Lung (tissue), 12 donors: ENCODE results near the gene VWF. TPM values are rescaled to one million over a fixed set of nuclear protein-coding genes. Genes with fewer than 3 reads are reported as not detected.

Experiments used
- ATAC-seq: fragments of 200-7000 bp; cut with Tn5 transposase; one replicate; pipeline ENCODE4 v1.9.1; 2020; ENCODE audit warnings: moderate number of reproducible peaks; ENCODE audit not compliant: insufficient read depth, low FRiP score
- DNase-seq, 3 donors: peaks; one replicate each; pipeline ENCODE4 v3.0.0-alpha.2; 2013 to 2017
- H3K27ac ChIP-seq, 2 donors: one replicate each; pipeline ENCODE4 v1.5.1; 2013; ENCODE audit warnings: mild to moderate bottlenecking in 2 of 2, moderate library complexity in 2 of 2, control low read depth in 1 of 2, inconsistent platforms in 1 of 2, low read depth in 1 of 2, low read length in 1 of 2
- H3K27me3 ChIP-seq, 3 donors: one replicate each; pipeline ENCODE4 v1.5.1; 2013; ENCODE audit warnings: low read length in 2 of 3; ENCODE audit not compliant: control insufficient read depth in 3 of 3, insufficient read depth in 3 of 3
- H3K36me3 ChIP-seq, 4 donors: one replicate each; pipeline ENCODE4 v1.5.1; 2013; ENCODE audit warnings: low read length in 4 of 4, mild to moderate bottlenecking in 1 of 4, moderate library complexity in 1 of 4; ENCODE audit not compliant: control insufficient read depth in 4 of 4, insufficient read depth in 4 of 4
- H3K4me1 ChIP-seq, 5 donors: one replicate each; pipeline ENCODE4 v1.5.1; 2013; ENCODE audit warnings: low read length in 5 of 5, mild to moderate bottlenecking in 2 of 5, moderate library complexity in 1 of 5; ENCODE audit not compliant: control insufficient read depth in 5 of 5, insufficient read depth in 5 of 5
- H3K4me3 ChIP-seq: one replicate; pipeline ENCODE4 v1.5.1; 2013; ENCODE audit warnings: mild to moderate bottlenecking, control low read depth, moderate library complexity
- H3K9ac ChIP-seq, 2 donors: one replicate each; pipeline ENCODE4 v1.5.1; 2013; ENCODE audit warnings: low read length in 2 of 2, control low read depth in 1 of 2; ENCODE audit not compliant: insufficient read depth in 1 of 2
- H3K9me3 ChIP-seq, 4 donors: one replicate each; pipeline ENCODE4 v1.5.1; 2013; ENCODE audit warnings: low read length in 3 of 4, mild to moderate bottlenecking in 1 of 4, moderate library complexity in 1 of 4; ENCODE audit not compliant: control insufficient read depth in 4 of 4, insufficient read depth in 3 of 4
- WGBS, 2 donors: extraction: QIAGEN DNeasy Blood & Tissue Kit; methylation state at CpG; one replicate each; pipeline ENCODE4 v1.1.7; 2013; 5-methylcytosine and 5-hydroxymethylcytosine counted together
- polyA plus RNA-seq, 2 donors: library from polyadenylated mRNA; stranded (reverse); fragments of 200-250 nt; gene quantifications; one replicate each; pipeline ENCODE4 v1.2.1, GENCODE V29; 2013
- total RNA-seq, 2 donors: library from RNA; depleted of rRNA in 1 of 2; stranded (reverse); fragments of >200 nt in 1 of 2; gene quantifications; one replicate each; pipeline ENCODE4 v1.2.1, GENCODE V29; 2014 to 2021
- TF ChIP-seq, protein P1 (sequence below): IDR thresholded peaks from 2 replicates; pipeline ENCODE4 v1.5.1; 2012; ENCODE audit warnings: mild to moderate bottlenecking; ENCODE audit errors: control extremely low read depth, extremely low read depth
- donor health status: control.
- donor health status: control.
- donor health status: Bipolar disorder and iron deficiency.
- donor health status: healthy.
- donor health status: DM: yes; HTN: yes; CAD: no.

VWF gene
- total and polyA plus RNA-seq, 4 donors = 65.6 to 285 (median 249) TPM

DNA sequence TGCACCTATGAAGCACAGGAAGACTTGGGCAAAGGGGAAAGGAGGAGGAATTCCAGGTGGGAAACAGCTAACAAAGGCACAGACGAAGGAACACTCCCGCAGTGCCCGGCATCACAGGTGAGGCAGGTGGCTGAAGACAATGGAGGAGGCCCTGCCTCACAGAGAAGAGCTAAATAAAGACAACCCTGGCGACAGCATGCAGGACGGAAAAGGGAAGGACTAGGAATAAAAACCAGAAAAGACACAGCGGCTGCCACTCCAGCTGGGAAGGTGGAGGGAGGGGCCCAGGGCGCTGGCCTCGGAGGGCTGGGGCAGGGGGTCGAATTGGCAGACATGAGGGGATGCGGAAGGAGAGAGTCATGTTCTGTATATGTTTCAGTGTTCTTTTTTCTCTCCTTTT is 136.4 kb downstream of the VWF start:
- Histone ChIP-seq H3K27me3 (peaks cover 0 to 4% (median 3%) of the 10 kb centered on the region in 3 donors), H3K36me3 (peaks cover 0 to 2% (median 0%) of the 10 kb centered on the region in 4 donors), H3K27ac (no peak overlapping the region), H3K9ac (no peak overlapping the region), H3K4me3 (no peak overlapping the region), H3K9me3 (peaks cover 0 to 2% (median 0%) of the 10 kb centered on the region in 4 donors), H3K4me1 (peaks cover 0 to 1% (median 0%) of the 10 kb centered on the region in 5 donors)
- no peak for ATAC-seq
- TF ChIP-seq, protein P1, sequence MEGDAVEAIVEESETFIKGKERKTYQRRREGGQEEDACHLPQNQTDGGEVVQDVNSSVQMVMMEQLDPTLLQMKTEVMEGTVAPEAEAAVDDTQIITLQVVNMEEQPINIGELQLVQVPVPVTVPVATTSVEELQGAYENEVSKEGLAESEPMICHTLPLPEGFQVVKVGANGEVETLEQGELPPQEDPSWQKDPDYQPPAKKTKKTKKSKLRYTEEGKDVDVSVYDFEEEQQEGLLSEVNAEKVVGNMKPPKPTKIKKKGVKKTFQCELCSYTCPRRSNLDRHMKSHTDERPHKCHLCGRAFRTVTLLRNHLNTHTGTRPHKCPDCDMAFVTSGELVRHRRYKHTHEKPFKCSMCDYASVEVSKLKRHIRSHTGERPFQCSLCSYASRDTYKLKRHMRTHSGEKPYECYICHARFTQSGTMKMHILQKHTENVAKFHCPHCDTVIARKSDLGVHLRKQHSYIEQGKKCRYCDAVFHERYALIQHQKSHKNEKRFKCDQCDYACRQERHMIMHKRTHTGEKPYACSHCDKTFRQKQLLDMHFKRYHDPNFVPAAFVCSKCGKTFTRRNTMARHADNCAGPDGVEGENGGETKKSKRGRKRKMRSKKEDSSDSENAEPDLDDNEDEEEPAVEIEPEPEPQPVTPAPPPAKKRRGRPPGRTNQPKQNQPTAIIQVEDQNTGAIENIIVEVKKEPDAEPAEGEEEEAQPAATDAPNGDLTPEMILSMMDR = no peak
- WGBS, 2 donors = 63 to 80% methylated on average over 10 of the region's 10 CpGs
- no peak for DNase-seq

DNA sequence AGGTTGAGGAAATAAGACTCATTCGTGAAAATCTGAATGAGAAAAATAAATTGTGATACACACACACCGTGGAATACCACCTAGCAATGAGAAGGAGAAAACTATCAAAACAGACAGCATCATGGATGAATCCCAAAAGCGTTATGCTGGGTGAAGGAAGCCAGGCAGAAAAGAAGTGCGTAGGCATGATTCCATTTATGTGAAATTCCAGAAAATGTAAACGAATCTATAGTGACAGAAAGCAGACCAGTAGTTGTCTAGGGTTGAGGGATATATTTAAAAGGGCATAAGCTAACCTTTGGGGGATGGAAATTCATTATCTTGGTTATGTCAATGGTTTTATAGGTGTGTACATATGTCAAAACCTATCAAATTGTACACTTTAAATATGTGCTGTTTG is 136.9 kb downstream of the VWF start:
- no peak overlapping the region for H3K4me3 ChIP-seq
- DNase-seq (no peak), ATAC-seq (no peak)
- H3K27ac ChIP-seq = no peak overlapping the region
- peaks cover 0 to 4% (median 3%) of the 10 kb centered on the region in 3 donors for H3K27me3 ChIP-seq
- H3K36me3 ChIP-seq = peaks cover 0 to 2% (median 0%) of the 10 kb centered on the region in 4 donors
- H3K4me1 ChIP-seq = peaks cover 0 to 1% (median 0%) of the 10 kb centered on the region in 5 donors
- H3K9me3 ChIP-seq = peaks cover 0 to 2% (median 0%) of the 10 kb centered on the region in 4 donors
- H3K9ac ChIP-seq = no peak overlapping the region
- TF ChIP-seq, protein P1 = no peak
- WGBS, 2 donors = 82 to 95% methylated on average over 5 of the region's 5 CpGs

DNA sequence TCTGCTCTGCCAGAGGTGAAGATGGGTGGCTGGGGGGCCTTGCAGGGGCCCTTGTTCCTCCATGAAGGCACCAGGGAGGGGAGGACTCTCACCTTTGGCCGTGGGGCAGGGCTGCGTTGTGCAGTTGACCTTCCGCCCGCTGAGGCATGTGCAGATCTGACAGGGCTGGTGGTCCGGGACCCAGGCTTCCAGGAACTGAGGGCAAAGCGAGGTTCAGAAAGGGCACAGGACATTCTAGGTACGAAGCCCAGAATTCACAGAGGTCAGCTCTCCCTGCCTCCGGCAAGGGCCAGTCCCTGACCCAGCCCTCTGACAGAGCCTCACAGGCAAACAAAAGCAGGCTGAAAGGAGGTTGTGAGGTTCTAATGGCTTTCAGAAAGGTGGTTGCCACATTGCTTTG is 139.0 kb downstream of the VWF start:
- Histone ChIP-seq H3K9me3 (no peaks in the 10 kb centered on the region), H3K27me3 (peaks cover 0 to 4% (median 3%) of the 10 kb centered on the region in 3 donors), H3K27ac (no peak overlapping the region), H3K4me1 (no peaks in the 10 kb centered on the region), H3K9ac (no peak overlapping the region), H3K36me3 (peaks cover 0 to 3% (median 0%) of the 10 kb centered on the region in 4 donors), H3K4me3 (no peak overlapping the region)
- TF ChIP-seq, protein P1 = no peak
- DNase-seq (no peak), ATAC-seq (no peak)
- 79 to 82% methylated on average over 8 of the region's 8 CpGs for WGBS, 2 donors

DNA sequence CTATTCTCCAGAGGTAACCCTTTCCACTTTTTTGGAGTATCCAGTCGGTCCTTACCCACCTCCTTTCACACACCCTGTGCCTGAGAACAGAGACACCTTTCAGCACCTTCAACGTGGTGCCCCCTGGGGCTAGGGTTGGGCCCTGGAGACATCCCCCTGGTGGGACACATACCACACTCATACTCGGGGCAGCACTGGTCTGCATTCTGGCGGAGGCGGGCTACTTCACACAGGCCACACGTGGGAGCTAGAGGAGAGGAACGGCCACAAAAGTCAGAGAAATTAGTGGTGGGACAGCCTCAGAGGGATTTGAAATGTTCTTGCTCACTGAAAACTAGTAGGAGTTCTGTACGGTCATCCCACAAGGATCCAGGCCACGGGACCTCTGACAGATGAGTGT is 139.6 kb downstream of the VWF start:
- 75 to 83% methylated on average over 9 of the region's 9 CpGs for WGBS, 2 donors
- ATAC-seq = no peak

More for the DNA sequence above, 139.6 kb downstream of the VWF start:
- H3K27ac ChIP-seq = no peak overlapping the region
- no peak overlapping the region for H3K9ac ChIP-seq
- H3K9me3 ChIP-seq = no peaks in the 10 kb centered on the region
- TF ChIP-seq, protein P1 = no peak
- DNase-seq = no peak
- H3K4me1 ChIP-seq = no peaks in the 10 kb centered on the region
- H3K4me3 ChIP-seq = no peak overlapping the region
- peaks cover 0 to 4% (median 3%) of the 10 kb centered on the region in 3 donors for H3K27me3 ChIP-seq
- H3K36me3 ChIP-seq = peaks cover 0 to 3% (median 0%) of the 10 kb centered on the region in 4 donors
